Neural cell (in vitro differentiated cells): Measurements from ENCODE around the gene SOX9. TPM values are rescaled to one million over a fixed set of nuclear protein-coding genes. Genes with fewer than 3 reads are reported as not detected.

Experiments
- H2AFZ ChIP-seq: fragments of 200-600, 300-800 bp; sonication (generic), shearing (Covaris generic); 2 replicates; pipeline ENCODE4 v1.6.0; 2014; ENCODE audit warnings: low read depth, mild to moderate bottlenecking, antibody characterized with exemption, low read length, moderate library complexity
- H3F3A ChIP-seq: fragments of 200-600 bp; shearing (Covaris generic); 2 replicates; pipeline ENCODE4 v1.6.1; 2016; ENCODE audit warnings: mild to moderate bottlenecking, moderate library complexity, mixed read lengths, antibody characterized with exemption, low read length; ENCODE audit not compliant: insufficient read depth, poor library complexity, severe bottlenecking
- H3K27ac ChIP-seq: fragments of 200-600, 300-800 bp; sonication (generic), shearing (Covaris generic); 2 replicates; pipeline ENCODE4 v1.5.1; 2014; ENCODE audit warnings: mild to moderate bottlenecking, low read length, moderate library complexity
- H3K27me3 ChIP-seq: fragments of 300-800, 200-600 bp; sonication (generic), shearing (Covaris generic); 2 replicates; pipeline ENCODE4 v1.6.0; 2014; ENCODE audit warnings: mild to moderate bottlenecking, low read depth, low read length, moderate library complexity; ENCODE audit not compliant: insufficient read depth
- H3K36me3 ChIP-seq: fragments of 300-800, 200-600 bp; sonication (generic), shearing (Covaris generic); 2 replicates; pipeline ENCODE4 v1.5.1; 2014; ENCODE audit warnings: mild to moderate bottlenecking, antibody characterized with exemption, low read length, moderate library complexity; ENCODE audit not compliant: insufficient read depth
- H3K4me2 ChIP-seq: fragments of 300-800, 200-600 bp; sonication (generic), shearing (Covaris generic); 2 replicates; pipeline ENCODE4 v1.6.0; 2014; ENCODE audit warnings: mild to moderate bottlenecking, low read length
- H3K4me3 ChIP-seq: fragments of 300-800, 200-600 bp; sonication (generic), shearing (Covaris generic); 2 replicates; pipeline ENCODE4 v1.5.1; 2014; ENCODE audit warnings: mild to moderate bottlenecking, low read length, moderate library complexity
- H3K79me2 ChIP-seq: fragments of 200-600 bp; shearing (Covaris generic); replicated peaks from 2 replicates; pipeline ENCODE4 v1.6.0; 2014; ENCODE audit warnings: mild to moderate bottlenecking, low read length, moderate library complexity; ENCODE audit not compliant: insufficient read depth
- H3K9ac ChIP-seq: fragments of 300-800, 200-600 bp; sonication (generic), shearing (Covaris generic); 2 replicates; pipeline ENCODE4 v1.6.1; 2016; ENCODE audit warnings: mild to moderate bottlenecking, low read length, mixed read lengths
- H3K9me2 ChIP-seq: fragments of 200-600 bp; shearing (Covaris generic); 2 replicates; pipeline ENCODE4 v1.6.1; 2016; ENCODE audit warnings: mild to moderate bottlenecking, low read length, mixed read lengths; ENCODE audit not compliant: insufficient read depth
- H3K9me3 ChIP-seq: fragments of 200-600, 300-800 bp; sonication (generic), shearing (Covaris generic); 2 replicates; pipeline ENCODE4 v1.6.1; 2016; ENCODE audit warnings: mild to moderate bottlenecking, mixed run types, low read length, moderate library complexity, mixed read lengths
- H4K20me1 ChIP-seq: fragments of 200-600 bp; shearing (Covaris generic); 2 replicates; pipeline ENCODE4 v1.6.1; 2016; ENCODE audit warnings: mild to moderate bottlenecking, mixed run types; ENCODE audit not compliant: insufficient read depth
- EP300 ChIP-seq: fragments of 450-650 bp; conservative IDR thresholded peaks from 2 replicates; pipeline ENCODE4 v1.6.1; 2014; ENCODE audit warnings: antibody characterized with exemption, mild to moderate bottlenecking, moderate library complexity; ENCODE audit not compliant: poor library complexity, severe bottlenecking
- EZH2 ChIP-seq: fragments of 200-600, 300-800 bp; shearing (Covaris generic), sonication (generic); IDR thresholded peaks from 2 replicates; pipeline ENCODE4 v1.6.1; 2014; ENCODE audit warnings: antibody characterized with exemption, low read length, borderline replicate concordance, mild to moderate bottlenecking; ENCODE audit not compliant: insufficient read depth, poor library complexity, severe bottlenecking
- MXI1 ChIP-seq: fragments of 450-650 bp; conservative IDR thresholded peaks from 2 replicates; pipeline ENCODE4 v1.6.1; 2014; ENCODE audit warnings: antibody characterized with exemption, mild to moderate bottlenecking; ENCODE audit not compliant: poor library complexity, severe bottlenecking
- POLR2AphosphoS5 ChIP-seq: IDR thresholded peaks from 2 replicates; pipeline ENCODE4 v1.6.1; 2012
- RAD21 ChIP-seq: fragments of 450-650 bp; conservative IDR thresholded peaks from 2 replicates; pipeline ENCODE4 v1.6.1; 2014; ENCODE audit warnings: antibody characterized with exemption, mild to moderate bottlenecking, moderate library complexity
- SMC3 ChIP-seq: fragments of 450-650 bp; conservative IDR thresholded peaks from 2 replicates; pipeline ENCODE4 v1.6.1; 2014; ENCODE audit warnings: antibody characterized with exemption, mild to moderate bottlenecking, moderate library complexity; ENCODE audit not compliant: poor library complexity
- TAF1 ChIP-seq: IDR thresholded peaks from 2 replicates; pipeline ENCODE4 v1.6.1; 2012; ENCODE audit warnings: low read depth
- polyA plus RNA-seq: library from polyadenylated mRNA; depleted of rRNA; stranded (reverse); fragments of >200 nt; gene quantifications from 2 replicates; pipeline ENCODE4 v1.2.3, GENCODE V29; 2014
- TF ChIP-seq, protein P1 (sequence below): IDR thresholded peaks from 2 replicates; pipeline ENCODE4 v1.6.1; 2012; ENCODE audit warnings: borderline replicate concordance
- TF ChIP-seq, protein P2 (sequence below): fragments of 450-650 bp; IDR thresholded peaks from 2 replicates; pipeline ENCODE4 v1.5.1; 2014; ENCODE audit warnings: antibody characterized with exemption, mild to moderate bottlenecking, moderate library complexity; ENCODE audit not compliant: poor library complexity, severe bottlenecking

Gene SOX9
- polyA plus RNA-seq, 1 donor from 2014 or later, result 0.68 TPM

GRCh38 chr17:72102366-72102765 is 18.5 kb upstream of the SOX9 start:
- H3K36me3 ChIP-seq, result no peaks in the 10 kb centered on the region
- no peak for TF ChIP-seq RAD21
- no peak for TF ChIP-seq EP300
- no peaks in the 10 kb centered on the region for H3K27me3 ChIP-seq

DNA sequence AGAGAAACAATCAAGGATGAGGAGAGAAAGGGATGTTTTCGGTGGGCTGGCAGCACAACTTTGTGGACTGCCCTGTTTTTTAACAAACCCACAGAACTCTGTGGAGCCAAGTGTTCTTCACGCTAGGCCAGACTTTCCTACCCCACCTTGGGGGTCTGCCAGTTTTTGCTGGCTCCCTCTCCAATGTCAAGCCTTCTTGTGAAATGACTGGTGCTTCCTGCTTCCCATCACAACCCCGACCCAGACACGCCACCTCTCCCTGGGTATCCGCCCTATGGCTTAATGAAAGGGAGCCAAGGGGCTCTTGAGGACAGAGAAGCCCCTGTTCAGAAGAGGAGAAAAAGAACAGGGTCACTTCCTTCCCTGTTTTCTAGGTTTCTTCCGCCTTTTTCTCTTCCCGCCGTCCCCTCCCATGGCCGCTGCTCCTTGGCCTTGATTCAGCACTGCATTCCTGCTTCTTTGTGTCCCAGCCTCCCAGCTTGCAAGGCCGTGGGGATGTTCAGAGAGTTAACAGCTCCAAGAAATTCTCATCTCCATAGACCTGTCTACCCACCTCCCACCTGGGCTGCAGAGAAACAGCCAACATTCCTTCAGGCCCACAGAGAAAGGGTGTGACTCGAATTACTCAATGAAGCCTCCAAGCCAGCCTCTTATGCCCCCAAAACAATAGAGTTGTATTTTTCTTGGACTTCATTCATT is 16.5 kb upstream of the SOX9 start:
- no peak overlapping the region for H3K27ac ChIP-seq
- H2AFZ ChIP-seq, result no peak overlapping the region
- H3K4me2 ChIP-seq, result no peak overlapping the region

More at GRCh38 chr17:72102366-72102765, 18.5 kb upstream of the SOX9 start:
- Histone ChIP-seq H3K4me3 (no peak overlapping the region), H2AFZ (no peak overlapping the region), H3K9ac (no peak overlapping the region), H3F3A (no peaks in the 10 kb centered on the region), H3K79me2 (no peaks in the 10 kb centered on the region), H4K20me1 (no peaks in the 10 kb centered on the region), H3K9me3 (no peaks in the 10 kb centered on the region), H3K4me2 (no peak overlapping the region), H3K9me2 (no peaks in the 10 kb centered on the region), H3K27ac (no peak overlapping the region)

More for the DNA sequence above, 16.5 kb upstream of the SOX9 start:
- Histone ChIP-seq H4K20me1 (no peaks in the 10 kb centered on the region), H3K4me3 (no peak overlapping the region), H3K79me2 (no peaks in the 10 kb centered on the region), H3K9me3 (no peaks in the 10 kb centered on the region), H3K36me3 (no peaks in the 10 kb centered on the region), H3K27me3 (no peaks in the 10 kb centered on the region), H3K9ac (no peak overlapping the region), H3F3A (no peaks in the 10 kb centered on the region), H3K9me2 (no peaks in the 10 kb centered on the region)
- TF ChIP-seq RAD21 (no peak), EZH2 (no peak), POLR2AphosphoS5 (no peak), EP300 (no peak), MXI1 (no peak), TAF1 (no peak), SMC3 (no peak)
- TF ChIP-seq, protein P1, sequence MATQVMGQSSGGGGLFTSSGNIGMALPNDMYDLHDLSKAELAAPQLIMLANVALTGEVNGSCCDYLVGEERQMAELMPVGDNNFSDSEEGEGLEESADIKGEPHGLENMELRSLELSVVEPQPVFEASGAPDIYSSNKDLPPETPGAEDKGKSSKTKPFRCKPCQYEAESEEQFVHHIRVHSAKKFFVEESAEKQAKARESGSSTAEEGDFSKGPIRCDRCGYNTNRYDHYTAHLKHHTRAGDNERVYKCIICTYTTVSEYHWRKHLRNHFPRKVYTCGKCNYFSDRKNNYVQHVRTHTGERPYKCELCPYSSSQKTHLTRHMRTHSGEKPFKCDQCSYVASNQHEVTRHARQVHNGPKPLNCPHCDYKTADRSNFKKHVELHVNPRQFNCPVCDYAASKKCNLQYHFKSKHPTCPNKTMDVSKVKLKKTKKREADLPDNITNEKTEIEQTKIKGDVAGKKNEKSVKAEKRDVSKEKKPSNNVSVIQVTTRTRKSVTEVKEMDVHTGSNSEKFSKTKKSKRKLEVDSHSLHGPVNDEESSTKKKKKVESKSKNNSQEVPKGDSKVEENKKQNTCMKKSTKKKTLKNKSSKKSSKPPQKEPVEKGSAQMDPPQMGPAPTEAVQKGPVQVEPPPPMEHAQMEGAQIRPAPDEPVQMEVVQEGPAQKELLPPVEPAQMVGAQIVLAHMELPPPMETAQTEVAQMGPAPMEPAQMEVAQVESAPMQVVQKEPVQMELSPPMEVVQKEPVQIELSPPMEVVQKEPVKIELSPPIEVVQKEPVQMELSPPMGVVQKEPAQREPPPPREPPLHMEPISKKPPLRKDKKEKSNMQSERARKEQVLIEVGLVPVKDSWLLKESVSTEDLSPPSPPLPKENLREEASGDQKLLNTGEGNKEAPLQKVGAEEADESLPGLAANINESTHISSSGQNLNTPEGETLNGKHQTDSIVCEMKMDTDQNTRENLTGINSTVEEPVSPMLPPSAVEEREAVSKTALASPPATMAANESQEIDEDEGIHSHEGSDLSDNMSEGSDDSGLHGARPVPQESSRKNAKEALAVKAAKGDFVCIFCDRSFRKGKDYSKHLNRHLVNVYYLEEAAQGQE, result no peak
- TF ChIP-seq, protein P2, sequence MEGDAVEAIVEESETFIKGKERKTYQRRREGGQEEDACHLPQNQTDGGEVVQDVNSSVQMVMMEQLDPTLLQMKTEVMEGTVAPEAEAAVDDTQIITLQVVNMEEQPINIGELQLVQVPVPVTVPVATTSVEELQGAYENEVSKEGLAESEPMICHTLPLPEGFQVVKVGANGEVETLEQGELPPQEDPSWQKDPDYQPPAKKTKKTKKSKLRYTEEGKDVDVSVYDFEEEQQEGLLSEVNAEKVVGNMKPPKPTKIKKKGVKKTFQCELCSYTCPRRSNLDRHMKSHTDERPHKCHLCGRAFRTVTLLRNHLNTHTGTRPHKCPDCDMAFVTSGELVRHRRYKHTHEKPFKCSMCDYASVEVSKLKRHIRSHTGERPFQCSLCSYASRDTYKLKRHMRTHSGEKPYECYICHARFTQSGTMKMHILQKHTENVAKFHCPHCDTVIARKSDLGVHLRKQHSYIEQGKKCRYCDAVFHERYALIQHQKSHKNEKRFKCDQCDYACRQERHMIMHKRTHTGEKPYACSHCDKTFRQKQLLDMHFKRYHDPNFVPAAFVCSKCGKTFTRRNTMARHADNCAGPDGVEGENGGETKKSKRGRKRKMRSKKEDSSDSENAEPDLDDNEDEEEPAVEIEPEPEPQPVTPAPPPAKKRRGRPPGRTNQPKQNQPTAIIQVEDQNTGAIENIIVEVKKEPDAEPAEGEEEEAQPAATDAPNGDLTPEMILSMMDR, result no peak
